AG10803 (cell line): Measurements from ENCODE around the gene HOMER1.

Experiments
- DNase-seq: peaks from one replicate; pipeline ENCODE4 v3.0.0; 2010; ENCODE audit warnings: low read depth
- H3K4me3 ChIP-seq: 2 replicates; pipeline ENCODE4 v1.5.1; 2011; ENCODE audit warnings: mild to moderate bottlenecking, low read length, control low read depth
- TF ChIP-seq, protein P1 (sequence below): conservative IDR thresholded peaks from 2 replicates; pipeline ENCODE4 v1.5.1; 2011; ENCODE audit warnings: mild to moderate bottlenecking, low read length, control low read depth, inconsistent platforms

HOMER1 gene

DNA sequence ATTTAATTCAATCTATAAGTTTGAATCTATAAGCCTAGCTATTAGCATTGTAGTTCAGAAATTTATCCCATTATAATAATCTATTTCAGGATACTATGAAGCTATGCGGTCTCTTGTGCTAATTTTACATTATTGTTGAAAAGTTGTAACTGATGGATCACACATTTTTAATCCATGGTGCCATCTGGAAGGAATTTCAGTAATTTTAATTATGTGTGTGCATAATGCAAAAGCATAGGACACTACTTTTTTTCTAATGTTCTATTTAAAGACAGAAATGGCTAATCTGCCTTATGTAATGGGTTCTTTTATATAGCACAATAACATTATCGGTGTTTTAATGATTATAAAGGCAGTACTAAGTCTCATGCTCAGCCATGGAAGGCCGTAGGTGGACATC lies 90.6 kb downstream of the HOMER1 start:
- peak; percentile 21 for DNase-seq
- TF ChIP-seq, protein P1, sequence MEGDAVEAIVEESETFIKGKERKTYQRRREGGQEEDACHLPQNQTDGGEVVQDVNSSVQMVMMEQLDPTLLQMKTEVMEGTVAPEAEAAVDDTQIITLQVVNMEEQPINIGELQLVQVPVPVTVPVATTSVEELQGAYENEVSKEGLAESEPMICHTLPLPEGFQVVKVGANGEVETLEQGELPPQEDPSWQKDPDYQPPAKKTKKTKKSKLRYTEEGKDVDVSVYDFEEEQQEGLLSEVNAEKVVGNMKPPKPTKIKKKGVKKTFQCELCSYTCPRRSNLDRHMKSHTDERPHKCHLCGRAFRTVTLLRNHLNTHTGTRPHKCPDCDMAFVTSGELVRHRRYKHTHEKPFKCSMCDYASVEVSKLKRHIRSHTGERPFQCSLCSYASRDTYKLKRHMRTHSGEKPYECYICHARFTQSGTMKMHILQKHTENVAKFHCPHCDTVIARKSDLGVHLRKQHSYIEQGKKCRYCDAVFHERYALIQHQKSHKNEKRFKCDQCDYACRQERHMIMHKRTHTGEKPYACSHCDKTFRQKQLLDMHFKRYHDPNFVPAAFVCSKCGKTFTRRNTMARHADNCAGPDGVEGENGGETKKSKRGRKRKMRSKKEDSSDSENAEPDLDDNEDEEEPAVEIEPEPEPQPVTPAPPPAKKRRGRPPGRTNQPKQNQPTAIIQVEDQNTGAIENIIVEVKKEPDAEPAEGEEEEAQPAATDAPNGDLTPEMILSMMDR: no peak
- no peak overlapping the region for H3K4me3 ChIP-seq

DNA sequence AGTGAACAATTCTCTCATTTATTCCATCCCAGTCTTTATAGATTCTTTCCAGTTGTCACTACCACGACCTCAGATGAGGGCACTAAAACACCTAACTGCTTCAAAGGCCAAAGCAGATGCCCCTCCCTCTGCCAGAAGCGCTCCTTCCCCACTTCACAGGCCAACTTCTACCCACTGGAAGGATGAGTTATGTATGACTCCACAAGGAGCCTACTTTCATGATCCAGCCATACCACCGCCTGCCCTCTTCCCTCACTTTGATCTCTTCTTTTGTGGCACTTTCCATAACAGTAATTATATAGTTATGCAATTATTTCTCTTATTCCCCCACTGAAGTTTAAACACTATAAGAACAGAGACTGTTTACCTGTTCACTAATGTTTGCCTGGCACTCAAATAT lies 93.7 kb downstream of the HOMER1 start:
- no peak for DNase-seq
- no peak overlapping the region for H3K4me3 ChIP-seq
- TF ChIP-seq, protein P1: no peak

DNA sequence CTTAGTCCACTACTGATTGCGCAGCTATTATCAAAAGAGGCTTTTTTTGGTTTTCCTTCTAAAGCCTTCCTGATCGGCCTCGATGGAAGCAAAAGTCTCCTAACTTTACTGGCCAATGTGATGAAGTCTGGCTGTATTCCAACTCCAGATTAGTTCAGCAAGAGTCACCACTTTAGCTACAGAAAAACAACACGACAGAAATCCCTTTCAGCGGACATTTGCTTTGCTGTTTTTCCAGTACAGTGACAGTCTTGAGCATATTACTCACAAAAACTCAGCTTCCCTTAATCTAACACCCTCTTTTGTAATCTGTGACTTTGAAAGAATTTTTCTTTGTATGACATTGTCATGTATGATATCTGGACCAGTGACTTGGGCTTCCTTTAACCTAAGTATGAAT lies 95.7 kb downstream of the HOMER1 start:
- no peak for DNase-seq
- TF ChIP-seq, protein P1: no peak
- H3K4me3 ChIP-seq: no peak overlapping the region

DNA sequence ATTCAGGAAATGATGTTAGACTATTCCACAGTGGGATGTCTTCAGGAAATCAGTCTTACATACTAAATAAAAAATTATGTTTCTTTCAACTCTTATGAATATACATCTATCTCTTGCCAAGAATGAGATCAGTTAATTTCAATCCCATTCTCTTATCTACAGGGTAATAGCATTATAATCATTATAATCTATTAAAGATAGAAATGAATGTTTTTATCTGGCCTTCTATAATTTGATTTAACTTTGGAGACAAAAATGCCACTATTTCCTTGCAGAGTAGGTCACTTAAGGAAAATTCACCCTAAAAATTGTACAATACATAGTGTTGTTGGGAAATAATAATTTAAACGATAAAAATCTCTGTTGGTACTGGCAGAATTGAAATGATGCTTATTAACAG lies 96.4 kb downstream of the HOMER1 start:
- no peak for DNase-seq
- TF ChIP-seq, protein P1: no peak
- H3K4me3 ChIP-seq: no peak overlapping the region

DNA sequence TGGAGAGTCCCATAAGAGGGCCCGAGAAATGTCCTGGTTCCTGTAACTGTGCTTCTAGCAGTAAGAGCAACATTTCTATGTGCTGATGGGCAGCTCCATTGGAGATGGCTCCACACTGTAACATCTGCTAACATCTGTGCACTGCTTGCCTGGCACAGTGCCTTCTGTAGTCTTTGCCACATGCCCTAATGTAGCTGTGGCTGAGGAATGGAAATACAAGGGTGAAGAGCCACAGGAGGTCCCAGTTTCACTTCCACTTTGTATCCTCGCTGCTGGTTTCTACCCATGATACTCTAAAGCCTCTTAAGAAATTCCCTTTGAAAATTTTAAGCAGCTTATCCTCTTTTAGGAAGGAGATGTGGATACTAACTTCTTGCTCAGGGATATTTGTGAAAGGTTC lies 97.4 kb downstream of the HOMER1 start:
- peak; percentile 71 for DNase-seq
- TF ChIP-seq, protein P1: no peak

DNA sequence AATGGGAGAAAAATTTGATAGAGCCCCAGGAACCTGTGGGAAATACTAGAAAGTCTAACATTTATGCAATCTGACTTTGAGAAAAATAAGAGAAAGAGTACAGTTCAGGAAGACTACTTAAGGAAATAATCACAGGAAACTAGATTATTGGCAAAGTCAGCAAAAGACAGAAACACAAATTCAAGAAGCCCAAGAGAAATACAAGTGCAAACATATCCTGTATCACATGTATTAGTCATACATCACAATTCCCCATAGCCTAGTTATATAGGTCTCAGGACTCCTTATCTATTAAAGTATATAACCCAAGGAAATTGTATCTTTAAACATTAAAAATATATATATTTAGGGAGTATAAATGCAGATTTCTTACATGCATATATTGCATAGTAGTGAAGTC lies 100.8 kb downstream of the HOMER1 start:
- no peak for DNase-seq
- H3K4me3 ChIP-seq: no peak overlapping the region
- TF ChIP-seq, protein P1: no peak

More for the DNA sequence above, 97.4 kb downstream of the HOMER1 start:
- H3K4me3 ChIP-seq: peak overlapping the region; percentile 21

DNA sequence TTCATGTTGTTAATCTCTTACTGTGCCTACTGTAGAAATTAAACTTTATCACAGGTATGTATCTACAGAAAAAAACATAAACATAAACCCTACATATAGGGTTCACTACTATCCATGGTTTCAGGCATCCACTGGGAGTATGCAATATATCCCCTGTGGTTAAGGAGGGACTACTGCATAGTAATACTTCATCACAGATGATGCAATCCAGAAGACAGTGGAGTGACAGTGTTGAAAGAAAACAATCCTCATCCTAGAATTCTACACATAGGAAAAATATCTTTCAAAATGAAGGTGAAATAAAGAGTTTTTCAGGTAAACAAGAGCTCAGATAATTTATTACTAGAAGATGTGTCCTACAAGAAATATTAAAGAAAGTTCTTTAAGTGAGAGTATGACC lies 105.9 kb downstream of the HOMER1 start:
- TF ChIP-seq, protein P1: no peak
- no peak overlapping the region for H3K4me3 ChIP-seq
- DNase-seq: peak; percentile 1
